Cardiac fibroblast (primary cell): ENCODE data around the gene SMTN.

ENCODE experiments used
- DNase-seq, 2 donors: peaks; one replicate each; pipeline versions ENCODE4 v3.0.0 to v3.0.0-alpha.2; 2010; ENCODE audit warnings: low read depth in 2 of 2
- H3K4me3 ChIP-seq, 2 donors: replicated peaks in 1 of 2; 1 replicate in 1 of 2; 2 replicates in 1 of 2; pipeline ENCODE4 v1.5.1; 2011; ENCODE audit warnings: low read depth in 2 of 2, low read length in 2 of 2, mild to moderate bottlenecking in 2 of 2, moderate library complexity in 1 of 2
- TF ChIP-seq, protein P1 (sequence below): IDR thresholded peaks from one replicate; pipeline ENCODE4 v1.5.1; 2011; ENCODE audit warnings: low read depth, mild to moderate bottlenecking, low read length, inconsistent platforms

Gene SMTN

DNA sequence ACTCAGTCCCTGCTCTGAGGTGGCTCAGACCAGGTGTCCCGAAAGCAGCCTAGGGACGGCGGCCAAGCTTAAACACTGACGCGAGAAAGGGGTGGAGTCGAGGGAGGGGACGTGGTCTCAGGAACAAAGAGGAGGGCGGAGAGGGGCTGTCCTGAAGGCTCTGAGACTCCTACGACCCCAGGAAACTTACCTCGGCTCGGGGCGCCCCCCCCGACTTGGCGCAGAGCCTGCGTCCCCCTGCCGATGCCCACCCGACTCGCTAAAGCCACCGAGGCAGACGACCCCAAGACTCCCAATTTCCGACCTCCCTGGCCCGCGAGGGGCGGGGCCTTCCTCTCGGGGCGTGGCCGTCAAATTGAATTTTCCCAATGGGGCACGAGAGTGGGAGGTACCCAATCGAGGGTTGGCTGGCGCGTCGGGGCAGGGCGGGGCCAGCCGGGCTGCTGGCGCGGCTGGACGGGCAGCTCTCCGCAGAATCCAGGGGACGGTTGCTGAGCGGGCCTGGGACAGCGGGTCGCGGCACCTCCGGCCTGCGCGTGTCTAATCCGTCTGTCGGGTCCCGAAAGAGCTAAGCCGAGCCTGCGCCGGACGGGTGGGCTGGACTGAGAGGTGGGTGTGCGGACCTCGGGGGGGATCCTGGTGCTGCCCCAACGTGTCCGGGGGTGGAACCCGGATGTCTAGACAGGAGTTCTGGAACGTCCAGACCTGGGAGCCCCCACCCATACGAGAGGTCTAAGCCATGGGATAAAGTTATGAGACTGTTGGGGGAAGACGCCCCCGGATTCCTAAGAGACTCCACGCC, at the start of gene SMTN:
Gene SMTN, plus strand, starts transcription at position 471 of the 802 bp plus-strand sequence. CDS start 1,941 bp downstream, outside the sequence.
- TF ChIP-seq, protein P1, sequence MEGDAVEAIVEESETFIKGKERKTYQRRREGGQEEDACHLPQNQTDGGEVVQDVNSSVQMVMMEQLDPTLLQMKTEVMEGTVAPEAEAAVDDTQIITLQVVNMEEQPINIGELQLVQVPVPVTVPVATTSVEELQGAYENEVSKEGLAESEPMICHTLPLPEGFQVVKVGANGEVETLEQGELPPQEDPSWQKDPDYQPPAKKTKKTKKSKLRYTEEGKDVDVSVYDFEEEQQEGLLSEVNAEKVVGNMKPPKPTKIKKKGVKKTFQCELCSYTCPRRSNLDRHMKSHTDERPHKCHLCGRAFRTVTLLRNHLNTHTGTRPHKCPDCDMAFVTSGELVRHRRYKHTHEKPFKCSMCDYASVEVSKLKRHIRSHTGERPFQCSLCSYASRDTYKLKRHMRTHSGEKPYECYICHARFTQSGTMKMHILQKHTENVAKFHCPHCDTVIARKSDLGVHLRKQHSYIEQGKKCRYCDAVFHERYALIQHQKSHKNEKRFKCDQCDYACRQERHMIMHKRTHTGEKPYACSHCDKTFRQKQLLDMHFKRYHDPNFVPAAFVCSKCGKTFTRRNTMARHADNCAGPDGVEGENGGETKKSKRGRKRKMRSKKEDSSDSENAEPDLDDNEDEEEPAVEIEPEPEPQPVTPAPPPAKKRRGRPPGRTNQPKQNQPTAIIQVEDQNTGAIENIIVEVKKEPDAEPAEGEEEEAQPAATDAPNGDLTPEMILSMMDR = no peak
- H3K4me3 ChIP-seq = peak within 1 kb of the TSS; percentile 82 to 90
- DNase-seq = peak; percentile 90

- peak overlapping the region in 1 of 2 donors; percentile 19 for H3K4me3 ChIP-seq
- TF ChIP-seq, protein P1 = peak; percentile 18
- peak; percentile 45 to 49 for DNase-seq
Measured at GRCh38 chr22:31036671-31037550, 44.2 kb upstream of the SMTN start.

GRCh38 chr22:31038686-31039085, 42.4 kb upstream of the SMTN start:
- no peak overlapping the region for H3K4me3 ChIP-seq
- no peak for DNase-seq
- TF ChIP-seq, protein P1 = no peak

DNA sequence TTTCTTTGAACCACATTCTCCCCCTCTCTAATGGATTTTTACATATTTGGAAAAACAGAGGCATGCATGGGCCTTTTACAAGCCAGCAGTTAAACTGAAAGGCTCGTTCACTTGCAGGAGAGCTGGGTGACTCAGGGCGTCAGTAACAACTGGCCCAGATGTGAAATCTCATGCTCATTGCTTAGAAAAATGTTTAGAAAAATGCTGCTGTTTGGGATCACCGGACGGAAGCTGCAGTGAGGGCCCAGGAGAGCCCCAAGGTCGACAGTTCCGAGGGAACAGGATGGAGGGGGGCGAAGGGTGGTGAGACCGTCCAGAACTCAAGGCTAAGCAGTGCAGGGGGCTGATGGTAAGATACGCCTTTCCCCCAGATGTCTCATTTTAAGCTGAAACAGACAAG, 41.7 kb upstream of the SMTN start:
- TF ChIP-seq, protein P1 = no peak
- H3K4me3 ChIP-seq = no peak overlapping the region
- peak; percentile 59 to 66 for DNase-seq

DNA sequence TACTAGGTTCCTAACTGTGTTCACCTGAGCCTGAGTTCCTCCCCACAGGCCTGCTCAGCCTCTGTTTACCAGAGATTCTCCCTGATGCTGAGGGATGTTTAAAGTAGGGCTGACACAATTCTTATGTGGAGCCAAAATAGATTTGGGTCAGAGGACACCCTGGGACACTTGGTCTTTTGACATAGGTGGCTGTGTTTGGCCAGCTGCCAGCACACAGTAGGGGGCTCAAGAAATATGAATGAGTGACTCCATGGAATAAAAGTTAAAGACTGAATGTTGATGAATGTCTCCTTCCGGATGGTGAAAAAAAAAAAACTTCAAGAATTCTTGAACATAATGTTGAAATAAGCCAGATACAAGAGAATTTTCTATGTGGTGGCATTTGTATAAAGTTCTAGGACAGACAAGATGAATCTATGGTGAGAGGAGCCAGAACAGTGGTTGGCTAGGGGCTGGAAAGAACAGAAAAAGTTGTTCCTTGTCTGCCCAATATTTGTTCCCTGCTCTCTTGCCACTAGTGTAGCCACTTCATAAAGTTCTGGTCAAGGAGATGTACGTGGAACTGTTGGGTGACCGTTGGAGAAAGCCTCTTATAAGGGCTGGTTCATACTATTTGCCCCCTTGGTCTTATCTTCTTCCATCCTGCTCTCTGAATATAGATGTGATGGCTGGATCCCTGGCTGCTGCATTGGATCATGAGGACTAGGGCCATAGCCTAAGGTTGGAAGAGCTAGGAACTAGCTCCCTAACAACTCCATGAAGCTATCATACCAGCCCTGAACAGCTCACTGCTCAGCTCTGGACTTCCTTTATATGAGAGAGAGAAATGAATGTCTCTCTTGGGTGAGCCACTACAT, 40.3 kb upstream of the SMTN start:
- TF ChIP-seq, protein P1 = no peak
- DNase-seq = no peak
- no peak overlapping the region for H3K4me3 ChIP-seq

DNA sequence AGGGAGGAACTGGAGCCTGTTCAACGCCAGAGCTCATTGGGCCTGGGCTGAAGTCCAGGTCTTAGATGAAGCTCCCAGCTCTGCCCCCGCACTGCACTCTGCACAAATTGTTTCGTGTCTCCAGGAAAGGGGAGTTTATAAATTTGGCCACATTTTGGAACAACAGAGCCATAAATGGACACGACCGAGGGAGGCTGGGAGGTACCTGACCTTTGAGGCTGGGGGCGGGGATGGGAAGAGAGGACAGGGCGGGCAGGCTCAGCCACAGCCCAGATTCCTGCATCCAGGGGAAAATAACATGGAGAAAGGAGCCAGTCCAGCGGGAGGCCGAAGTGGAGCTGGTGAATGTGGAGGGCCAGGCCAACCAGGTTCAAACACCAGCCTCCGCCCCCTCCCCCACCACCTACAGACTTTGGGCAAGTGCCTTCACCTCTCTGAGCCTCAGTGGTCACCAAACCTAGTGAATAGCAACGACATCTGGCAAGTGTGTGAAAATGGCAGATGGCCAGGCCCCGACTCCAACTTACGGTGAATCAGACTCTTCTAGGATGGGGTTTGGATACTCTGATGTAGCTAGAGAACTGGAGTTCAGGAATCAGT, 36.8 kb upstream of the SMTN start:
- no peak overlapping the region for H3K4me3 ChIP-seq
- TF ChIP-seq, protein P1 = no peak
- peak; percentile 57 to 65 for DNase-seq
